GM12892 (cell line): ENCODE measurements around the gene TRPV5.

ENCODE experiments used
- POLR2A ChIP-seq: IDR thresholded peaks from 2 replicates; pipeline ENCODE4 v1.6.1; 2011; ENCODE audit warnings: low read depth, low read length, control low read depth
- POLR2AphosphoS5 ChIP-seq: IDR thresholded peaks from 2 replicates; pipeline ENCODE4 v1.6.1; 2011; ENCODE audit warnings: low read depth, low read length, control low read depth
- TAF1 ChIP-seq: IDR thresholded peaks from 2 replicates; pipeline ENCODE4 v1.6.1; 2011; ENCODE audit warnings: low read depth, mild to moderate bottlenecking, control low read depth, low read length, borderline replicate concordance

- TF ChIP-seq POLR2AphosphoS5 (no peak), POLR2A (no peak), TAF1 (no peak)
These were observed 71.2 kb downstream of the TRPV5 start for GRCh38 chr7:142862351-142862750.
